DOHH2 (cell line): ENCODE data around the gene ANKRD33B.

Experiments
- H3F3A ChIP-seq: fragments of 200-600 bp; sonication (generic), shearing (Covaris generic); 2 replicates; pipeline ENCODE4 v1.6.0; 2016; ENCODE audit warnings: antibody characterized with exemption, mild to moderate bottlenecking; ENCODE audit not compliant: control insufficient read depth, insufficient read depth
- H3K27ac ChIP-seq: fragments of 200-600 bp; sonication (generic); 2 replicates; pipeline ENCODE4 v1.5.1; 2014; ENCODE audit warnings: low read depth, mild to moderate bottlenecking, low read length, moderate library complexity
- H3K27me3 ChIP-seq: fragments of 200-600 bp; sonication (generic); 2 replicates; pipeline ENCODE4 v1.6.1; 2014; ENCODE audit warnings: mild to moderate bottlenecking, low read length, mixed read lengths; ENCODE audit not compliant: control insufficient read depth
- H3K36me3 ChIP-seq: fragments of 200-600 bp; sonication (generic); 2 replicates; pipeline ENCODE4 v1.6.1; 2014; ENCODE audit warnings: mild to moderate bottlenecking, low read length, moderate library complexity, mixed read lengths; ENCODE audit not compliant: control insufficient read depth
- H3K4me1 ChIP-seq: fragments of 200-600 bp; sonication (generic); 2 replicates; pipeline ENCODE4 v1.6.1; 2014; ENCODE audit warnings: mild to moderate bottlenecking, low read length, mixed read lengths; ENCODE audit not compliant: control insufficient read depth
- H3K4me2 ChIP-seq: fragments of 200-600 bp; sonication (generic); 2 replicates; pipeline ENCODE4 v1.6.0; 2014; ENCODE audit warnings: mild to moderate bottlenecking, low read length, moderate library complexity
- H3K4me3 ChIP-seq: fragments of 200-600 bp; sonication (generic); 2 replicates; pipeline ENCODE4 v1.5.1; 2014; ENCODE audit warnings: mild to moderate bottlenecking, low read length, mixed read lengths
- H3K79me2 ChIP-seq: fragments of 200-600 bp; sonication (generic); 2 replicates; pipeline ENCODE4 v1.6.1; 2014; ENCODE audit warnings: mild to moderate bottlenecking, low read length, mixed read lengths; ENCODE audit not compliant: control insufficient read depth
- H3K9me2 ChIP-seq: fragments of 200-600 bp; sonication (generic); replicated peaks from 2 replicates; pipeline ENCODE4 v1.6.1; 2014; ENCODE audit warnings: mild to moderate bottlenecking, low read length, mixed read lengths; ENCODE audit not compliant: control insufficient read depth
- H3K9me3 ChIP-seq: fragments of 200-600 bp; sonication (generic); 2 replicates; pipeline ENCODE4 v1.6.1; 2014; ENCODE audit warnings: antibody characterized with exemption, low read length, mixed read lengths; ENCODE audit not compliant: control insufficient read depth, insufficient read depth
- H4K20me1 ChIP-seq: fragments of 200-600 bp; sonication (generic); 2 replicates; pipeline ENCODE4 v1.6.0; 2014; ENCODE audit warnings: low read depth, mild to moderate bottlenecking, antibody characterized with exemption, low read length, moderate library complexity; ENCODE audit not compliant: control insufficient read depth, insufficient read depth
- EZH2phosphoT487 ChIP-seq: fragments of 200-600 bp; sonication (generic); IDR thresholded peaks from 2 replicates; pipeline ENCODE4 v1.6.1; 2017; ENCODE audit warnings: borderline replicate concordance, mild to moderate bottlenecking, antibody characterized with exemption, low read length, moderate library complexity, mixed read lengths
- TF ChIP-seq, protein P1 (sequence below): fragments of 200-600 bp; sonication (generic); IDR thresholded peaks from one replicate; pipeline ENCODE4 v1.5.1; 2014; ENCODE audit warnings: antibody characterized with exemption, mild to moderate bottlenecking, low read depth, low read length; ENCODE audit not compliant: poor library complexity, severe bottlenecking

Gene ANKRD33B

DNA sequence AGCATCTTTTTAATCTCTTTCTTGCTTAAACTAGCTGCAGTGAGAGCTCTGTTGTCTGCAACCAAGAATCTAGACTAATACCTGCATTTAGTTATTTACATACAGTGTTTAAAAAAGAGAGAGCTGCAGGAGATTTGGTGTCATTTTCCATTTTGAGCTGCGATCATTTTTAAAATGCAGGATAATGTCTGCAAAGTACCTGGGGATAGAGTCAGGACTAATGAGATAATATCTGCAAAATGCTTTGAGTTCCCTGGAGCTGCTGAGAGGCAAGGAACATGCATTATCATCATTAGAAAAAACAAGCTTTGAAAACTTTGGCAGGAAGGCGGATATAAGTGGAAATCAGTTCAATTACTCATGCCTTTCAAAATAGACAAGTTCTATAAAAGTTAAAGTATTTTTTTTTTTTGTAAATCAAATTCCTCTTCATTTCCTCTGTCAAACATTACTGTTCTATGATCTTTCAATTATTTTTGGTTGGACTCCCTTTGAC is 21.8 kb upstream of the ANKRD33B start:
- Histone ChIP-seq H3F3A (peaks cover 8% of the 10 kb centered on the region), H3K27me3 (peaks cover 70% of the 10 kb centered on the region), H3K4me2 (no peak overlapping the region), H3K4me1 (peaks cover 32% of the 10 kb centered on the region), H3K79me2 (no peaks in the 10 kb centered on the region), H3K4me3 (no peak overlapping the region), H3K9me3 (no peaks in the 10 kb centered on the region), H3K27ac (no peak overlapping the region), H3K9me2 (no peaks in the 10 kb centered on the region), H4K20me1 (no peaks in the 10 kb centered on the region), H3K36me3 (no peaks in the 10 kb centered on the region)
- TF ChIP-seq, protein P1, sequence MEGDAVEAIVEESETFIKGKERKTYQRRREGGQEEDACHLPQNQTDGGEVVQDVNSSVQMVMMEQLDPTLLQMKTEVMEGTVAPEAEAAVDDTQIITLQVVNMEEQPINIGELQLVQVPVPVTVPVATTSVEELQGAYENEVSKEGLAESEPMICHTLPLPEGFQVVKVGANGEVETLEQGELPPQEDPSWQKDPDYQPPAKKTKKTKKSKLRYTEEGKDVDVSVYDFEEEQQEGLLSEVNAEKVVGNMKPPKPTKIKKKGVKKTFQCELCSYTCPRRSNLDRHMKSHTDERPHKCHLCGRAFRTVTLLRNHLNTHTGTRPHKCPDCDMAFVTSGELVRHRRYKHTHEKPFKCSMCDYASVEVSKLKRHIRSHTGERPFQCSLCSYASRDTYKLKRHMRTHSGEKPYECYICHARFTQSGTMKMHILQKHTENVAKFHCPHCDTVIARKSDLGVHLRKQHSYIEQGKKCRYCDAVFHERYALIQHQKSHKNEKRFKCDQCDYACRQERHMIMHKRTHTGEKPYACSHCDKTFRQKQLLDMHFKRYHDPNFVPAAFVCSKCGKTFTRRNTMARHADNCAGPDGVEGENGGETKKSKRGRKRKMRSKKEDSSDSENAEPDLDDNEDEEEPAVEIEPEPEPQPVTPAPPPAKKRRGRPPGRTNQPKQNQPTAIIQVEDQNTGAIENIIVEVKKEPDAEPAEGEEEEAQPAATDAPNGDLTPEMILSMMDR, result no peak
- TF ChIP-seq EZH2phosphoT487, result no peak

DNA sequence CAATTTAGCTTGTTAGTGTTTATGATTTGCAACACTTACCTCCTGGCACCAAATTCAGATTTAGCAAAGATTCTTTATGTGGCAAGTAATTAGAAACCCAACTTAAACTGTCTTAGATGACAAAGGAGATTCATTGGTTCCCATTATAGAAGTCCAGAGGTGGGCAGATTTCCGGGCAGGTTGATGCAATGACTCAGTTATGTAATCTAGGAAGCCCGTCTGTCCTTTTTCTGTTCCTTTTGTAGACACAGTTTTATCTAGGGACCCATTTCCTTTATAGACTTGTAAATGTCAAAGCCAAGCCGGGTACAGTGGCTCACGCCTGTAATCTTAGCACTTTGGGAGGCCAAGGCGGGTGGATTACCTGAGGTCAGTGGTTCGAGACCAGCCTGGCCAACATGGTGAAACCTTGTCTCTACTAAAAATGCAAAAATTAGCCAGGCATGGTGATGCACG is 20.3 kb upstream of the ANKRD33B start:
- peaks cover 39% of the 10 kb centered on the region for H3K4me1 ChIP-seq
- H3K27ac ChIP-seq, result no peak overlapping the region
- no peaks in the 10 kb centered on the region for H3K9me2 ChIP-seq
- peaks cover 5% of the 10 kb centered on the region; the same call in 1 of the 2 replicates for H3F3A ChIP-seq
- no peak overlapping the region for H3K4me2 ChIP-seq
- peaks cover 1% of the 10 kb centered on the region; the same call in 1 of the 2 replicates for H3K9me3 ChIP-seq
- no peaks in the 10 kb centered on the region for H4K20me1 ChIP-seq
- no peak for TF ChIP-seq EZH2phosphoT487
- TF ChIP-seq, protein P1, result no peak
- no peaks in the 10 kb centered on the region for H3K36me3 ChIP-seq
- no peaks in the 10 kb centered on the region for H3K79me2 ChIP-seq
- H3K4me3 ChIP-seq, result no peak overlapping the region
- peaks cover 55% of the 10 kb centered on the region for H3K27me3 ChIP-seq

DNA sequence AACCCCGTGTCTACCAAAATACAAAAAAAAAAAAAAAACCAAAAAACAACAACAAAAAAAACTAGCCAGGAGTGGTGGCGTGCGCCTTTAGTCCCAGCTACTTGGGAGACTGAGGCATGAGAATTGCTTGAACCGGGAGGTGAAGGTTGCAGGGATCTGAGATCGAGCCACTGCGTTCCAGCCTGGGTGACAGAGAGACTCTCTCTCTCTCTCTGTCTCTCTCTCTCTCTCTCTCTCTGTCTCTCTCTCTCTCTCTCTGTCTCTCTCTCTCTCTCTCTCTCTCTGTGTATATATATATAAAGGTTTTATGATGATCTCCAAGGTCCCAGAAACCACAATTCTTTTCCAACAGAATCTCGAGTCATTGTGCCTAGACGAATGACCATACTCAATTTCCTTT is 18.8 kb upstream of the ANKRD33B start:
- Histone ChIP-seq H3K27ac (no peak overlapping the region), H3K36me3 (no peaks in the 10 kb centered on the region), H3K79me2 (no peaks in the 10 kb centered on the region), H3K9me3 (peaks cover 5% of the 10 kb centered on the region; the same call in 1 of the 2 replicates), H3F3A (peaks cover 5% of the 10 kb centered on the region; the same call in 1 of the 2 replicates), H3K4me1 (peaks cover 39% of the 10 kb centered on the region), H3K4me3 (no peak overlapping the region), H3K9me2 (no peaks in the 10 kb centered on the region), H4K20me1 (no peaks in the 10 kb centered on the region), H3K4me2 (no peak overlapping the region), H3K27me3 (peaks cover 40% of the 10 kb centered on the region)
- TF ChIP-seq, protein P1, result no peak
- TF ChIP-seq EZH2phosphoT487, result no peak
